ENCODE results near the gene ARRB1. TPM values are rescaled to one million over a fixed set of nuclear protein-coding genes. Genes with fewer than 3 reads are reported as not detected.

Gene ARRB1
- total RNA-seq, 1 donor: 14.5 TPM

DNA sequence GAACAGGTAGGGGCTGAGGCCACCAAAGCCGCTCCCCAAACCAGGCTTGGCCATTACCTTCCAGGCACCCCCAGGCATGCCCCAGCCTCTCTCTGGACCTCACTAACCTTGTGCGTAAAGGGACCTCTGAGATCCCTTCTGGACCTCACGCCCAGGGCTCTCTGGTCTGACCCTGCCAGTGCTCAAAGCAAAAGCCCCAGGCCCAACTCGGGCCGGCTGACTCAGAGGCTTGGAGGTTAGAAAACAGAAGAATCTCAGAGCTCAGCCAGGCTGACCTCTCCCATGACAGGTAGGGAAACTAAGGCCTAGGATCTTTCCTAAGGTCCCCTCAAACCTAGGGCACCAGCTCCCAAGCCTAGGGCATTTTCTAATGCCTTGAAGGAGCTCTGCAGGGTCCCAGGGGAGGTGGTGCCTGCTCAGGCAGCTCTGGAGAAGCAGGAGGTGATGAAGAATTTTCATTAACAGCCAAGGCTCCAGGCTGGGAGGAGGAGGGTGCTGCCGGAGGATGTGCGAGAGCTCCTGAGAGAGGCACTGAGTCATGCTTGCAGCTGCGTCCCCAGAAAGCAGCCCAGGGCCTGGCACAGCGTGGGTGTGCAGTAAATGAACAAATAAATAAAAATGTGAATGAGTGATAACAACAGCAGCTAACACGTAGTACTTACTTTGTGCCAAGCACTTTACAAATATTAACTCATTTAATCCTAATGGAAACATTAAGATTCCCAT lies 25.6 kb downstream of the ARRB1 start:
- Histone ChIP-seq H3K4me1 (ENCODE audit: insufficient read depth, low read length) (peaks cover 19% of the 10 kb centered on the region), H2AFZ (ENCODE audit: low read length) (peak overlapping the region; percentile 43), H3K79me2 (ENCODE audit: insufficient read depth, low read length) (no peaks in the 10 kb centered on the region), H3K4me3 (ENCODE audit: insufficient read depth, low read length) (no peak overlapping the region), H4K20me1 (ENCODE audit: insufficient read depth, low read length) (no peaks in the 10 kb centered on the region), H3K27me3 (ENCODE audit: insufficient read depth, low read length) (no peaks in the 10 kb centered on the region), H3K27ac (ENCODE audit: low read depth, low read length) (peak overlapping the region; percentile 80), H3K9me3 (ENCODE audit: low read depth, low read length) (no peaks in the 10 kb centered on the region), H3K36me3 (ENCODE audit: insufficient read depth, low read length) (no peaks in the 10 kb centered on the region), H3K4me2 (ENCODE audit: insufficient read depth, low read length) (peak overlapping the region; percentile 40)
- DNase-seq (ENCODE audit: insufficient read length, low spot score, missing footprints): peak; percentile 98
- TF ChIP-seq, protein P1, sequence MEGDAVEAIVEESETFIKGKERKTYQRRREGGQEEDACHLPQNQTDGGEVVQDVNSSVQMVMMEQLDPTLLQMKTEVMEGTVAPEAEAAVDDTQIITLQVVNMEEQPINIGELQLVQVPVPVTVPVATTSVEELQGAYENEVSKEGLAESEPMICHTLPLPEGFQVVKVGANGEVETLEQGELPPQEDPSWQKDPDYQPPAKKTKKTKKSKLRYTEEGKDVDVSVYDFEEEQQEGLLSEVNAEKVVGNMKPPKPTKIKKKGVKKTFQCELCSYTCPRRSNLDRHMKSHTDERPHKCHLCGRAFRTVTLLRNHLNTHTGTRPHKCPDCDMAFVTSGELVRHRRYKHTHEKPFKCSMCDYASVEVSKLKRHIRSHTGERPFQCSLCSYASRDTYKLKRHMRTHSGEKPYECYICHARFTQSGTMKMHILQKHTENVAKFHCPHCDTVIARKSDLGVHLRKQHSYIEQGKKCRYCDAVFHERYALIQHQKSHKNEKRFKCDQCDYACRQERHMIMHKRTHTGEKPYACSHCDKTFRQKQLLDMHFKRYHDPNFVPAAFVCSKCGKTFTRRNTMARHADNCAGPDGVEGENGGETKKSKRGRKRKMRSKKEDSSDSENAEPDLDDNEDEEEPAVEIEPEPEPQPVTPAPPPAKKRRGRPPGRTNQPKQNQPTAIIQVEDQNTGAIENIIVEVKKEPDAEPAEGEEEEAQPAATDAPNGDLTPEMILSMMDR (IDR thresholded peaks at IDR 0.05; ENCODE audit: extremely low read depth, low read depth, low read length): no peak

DNA sequence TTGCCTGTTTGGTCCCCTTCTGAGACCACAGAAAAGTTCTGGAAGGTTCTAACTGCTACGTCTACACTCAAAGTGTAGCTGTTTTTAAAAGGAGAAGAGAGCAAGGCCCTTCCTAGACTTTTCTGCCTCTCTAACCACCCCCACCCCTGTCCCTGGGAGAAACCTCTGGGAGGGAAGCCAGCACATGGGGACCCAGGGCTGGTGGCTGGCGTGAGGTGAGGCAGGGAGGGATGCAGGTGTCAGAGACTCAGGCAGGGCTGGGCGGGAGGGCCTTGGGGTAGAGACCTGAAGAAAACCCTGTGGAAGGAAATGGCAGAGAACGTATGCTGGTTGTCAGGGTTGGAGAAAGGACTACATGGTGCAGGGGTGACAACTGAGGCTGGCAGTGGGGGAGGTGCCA lies 26.7 kb downstream of the ARRB1 start:
- Histone ChIP-seq H3K9me3 (ENCODE audit: low read depth, low read length) (no peaks in the 10 kb centered on the region), H4K20me1 (ENCODE audit: insufficient read depth, low read length) (no peaks in the 10 kb centered on the region), H3K27me3 (ENCODE audit: insufficient read depth, low read length) (no peaks in the 10 kb centered on the region), H2AFZ (ENCODE audit: low read length) (no peak overlapping the region), H3K4me1 (ENCODE audit: insufficient read depth, low read length) (peaks cover 19% of the 10 kb centered on the region), H3K79me2 (ENCODE audit: insufficient read depth, low read length) (no peaks in the 10 kb centered on the region), H3K4me3 (ENCODE audit: insufficient read depth, low read length) (no peak overlapping the region), H3K27ac (ENCODE audit: low read depth, low read length) (no peak overlapping the region), H3K4me2 (ENCODE audit: insufficient read depth, low read length) (no peak overlapping the region), H3K36me3 (ENCODE audit: insufficient read depth, low read length) (no peaks in the 10 kb centered on the region)
- TF ChIP-seq, protein P1 (IDR thresholded peaks at IDR 0.05; ENCODE audit: extremely low read depth, low read depth, low read length): no peak
- peak; percentile 38 for DNase-seq (ENCODE audit: insufficient read length, low spot score, missing footprints)

DNA sequence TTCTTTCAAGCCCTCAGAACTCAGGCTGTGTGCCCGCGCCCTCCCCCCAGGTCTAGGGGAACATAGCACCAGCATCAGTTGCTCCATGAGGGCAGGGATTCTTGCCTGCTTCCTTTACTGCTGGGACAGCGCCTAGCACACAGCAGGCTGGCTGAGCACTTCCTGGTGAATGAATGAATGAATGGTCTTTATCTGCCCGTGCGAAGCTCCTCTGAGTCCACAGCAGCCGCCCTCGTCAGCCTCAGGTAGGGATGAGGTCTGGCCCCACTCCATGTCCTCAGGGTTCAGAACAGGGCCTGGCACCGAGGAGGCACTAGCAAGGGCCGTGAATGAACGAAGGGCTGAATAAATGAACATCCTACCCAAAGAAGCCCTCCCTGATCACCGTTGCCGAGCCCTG lies 27.3 kb downstream of the ARRB1 start:
- no peak overlapping the region for H3K4me3 ChIP-seq (ENCODE audit: insufficient read depth, low read length)
- no peaks in the 10 kb centered on the region for H3K9me3 ChIP-seq (ENCODE audit: low read depth, low read length)
- no peak overlapping the region for H2AFZ ChIP-seq (ENCODE audit: low read length)
- no peaks in the 10 kb centered on the region for H3K36me3 ChIP-seq (ENCODE audit: insufficient read depth, low read length)
- no peaks in the 10 kb centered on the region for H4K20me1 ChIP-seq (ENCODE audit: insufficient read depth, low read length)
- TF ChIP-seq, protein P1 (IDR thresholded peaks at IDR 0.05; ENCODE audit: extremely low read depth, low read depth, low read length): no peak
- H3K27me3 ChIP-seq (ENCODE audit: insufficient read depth, low read length): no peaks in the 10 kb centered on the region
- no peak overlapping the region for H3K4me2 ChIP-seq (ENCODE audit: insufficient read depth, low read length)
- H3K79me2 ChIP-seq (ENCODE audit: insufficient read depth, low read length): no peaks in the 10 kb centered on the region
- H3K4me1 ChIP-seq (ENCODE audit: insufficient read depth, low read length): peaks cover 19% of the 10 kb centered on the region
- no peak for DNase-seq (ENCODE audit: insufficient read length, low spot score, missing footprints)
- no peak overlapping the region for H3K27ac ChIP-seq (ENCODE audit: low read depth, low read length)

DNA sequence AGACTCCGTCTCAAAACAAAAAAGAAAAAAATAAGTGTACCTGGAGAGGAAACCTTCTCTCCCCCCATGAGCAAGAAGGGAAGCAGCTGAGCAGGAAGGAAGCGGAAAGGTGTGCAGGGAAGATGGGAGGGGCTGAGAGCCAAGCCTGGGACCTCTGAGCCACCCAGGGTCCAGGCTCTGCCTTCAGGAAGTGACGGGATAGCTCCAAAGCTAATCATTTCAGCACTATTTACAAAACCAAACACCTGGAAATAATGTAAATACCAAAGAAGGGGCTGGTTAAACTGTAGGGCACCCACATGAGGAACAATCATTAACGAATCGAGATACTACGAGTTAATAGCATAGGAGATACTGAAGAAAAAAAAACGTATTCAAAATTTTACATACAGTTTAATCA lies 27.9 kb downstream of the ARRB1 start:
- TF ChIP-seq, protein P1 (IDR thresholded peaks at IDR 0.05; ENCODE audit: extremely low read depth, low read depth, low read length): no peak
- H2AFZ ChIP-seq (ENCODE audit: low read length): no peak overlapping the region
- no peaks in the 10 kb centered on the region for H3K27me3 ChIP-seq (ENCODE audit: insufficient read depth, low read length)
- peaks cover 15% of the 10 kb centered on the region for H3K4me1 ChIP-seq (ENCODE audit: insufficient read depth, low read length)
- H3K27ac ChIP-seq (ENCODE audit: low read depth, low read length): no peak overlapping the region
- H3K4me2 ChIP-seq (ENCODE audit: insufficient read depth, low read length): no peak overlapping the region
- no peaks in the 10 kb centered on the region for H3K36me3 ChIP-seq (ENCODE audit: insufficient read depth, low read length)
- H3K79me2 ChIP-seq (ENCODE audit: insufficient read depth, low read length): no peaks in the 10 kb centered on the region
- H4K20me1 ChIP-seq (ENCODE audit: insufficient read depth, low read length): no peaks in the 10 kb centered on the region
- H3K9me3 ChIP-seq (ENCODE audit: low read depth, low read length): no peaks in the 10 kb centered on the region
- DNase-seq (ENCODE audit: insufficient read length, low spot score, missing footprints): peak; percentile 36
- H3K4me3 ChIP-seq (ENCODE audit: insufficient read depth, low read length): no peak overlapping the region
